Uterus (tissue), 4 donors: ENCODE data around the gene VWF. TPM values are rescaled to one million over a fixed set of nuclear protein-coding genes. Genes with fewer than 3 reads are reported as not detected.

ENCODE experiments used
- DNase-seq, 2 donors: peaks; one replicate each; pipeline ENCODE4 v3.0.0-alpha.2; 2019 to 2020
- H3K27ac ChIP-seq, 2 donors: fragments of 200-600 bp; sonication (generic); 1 replicate in 1 of 2; 2 replicates in 1 of 2; pipeline ENCODE4 v1.5.1; 2016 to 2018
- H3K27me3 ChIP-seq, 2 donors: fragments of 200-600 bp; sonication (generic); one replicate each; pipeline ENCODE4 v1.5.1; 2018 to 2019; ENCODE audit warnings: control low read depth in 1 of 2
- H3K36me3 ChIP-seq, 2 donors: fragments of 200-600 bp; sonication (generic); one replicate each; pipeline ENCODE4 v1.5.1; 2019; ENCODE audit warnings: control low read depth in 1 of 2
- H3K4me1 ChIP-seq, 2 donors: fragments of 200-600 bp; sonication (generic); one replicate each; pipeline ENCODE4 v1.5.1; 2018 to 2019; ENCODE audit warnings: control low read depth in 1 of 2
- H3K4me3 ChIP-seq, 2 donors: fragments of 200-600 bp; sonication (generic); 1 replicate in 1 of 2; 2 replicates in 1 of 2; pipeline ENCODE4 v1.5.1; 2018 to 2019; ENCODE audit warnings: mild to moderate bottlenecking in 1 of 2
- H3K9me3 ChIP-seq, 2 donors: fragments of 200-600 bp; sonication (generic); one replicate each; pipeline ENCODE4 v1.5.1; 2019; ENCODE audit warnings: control low read depth in 1 of 2
- POLR2A ChIP-seq, 2 donors: fragments of 450-650 bp; IDR thresholded peaks; one replicate each; pipeline ENCODE4 v1.6.1; 2016; ENCODE audit warnings: antibody characterized with exemption in 2 of 2, mild to moderate bottlenecking in 1 of 2, moderate library complexity in 1 of 2
- intact Hi-C: fragments of 100-400 bp; cut with DNase I; formaldehyde crosslinking; loops from one replicate; pipeline ENCODE4 v1.15.1; 2023; ENCODE audit warnings: low total_unique reads
- total RNA-seq, 4 donors: library from RNA; depleted of rRNA in 3 of 4; stranded (reverse); fragments of >200 nt in 3 of 4; gene quantifications; one replicate each; pipeline versions ENCODE4 v1.1.0 to v1.2.4, GENCODE V29; 2014 to 2023
- TF ChIP-seq, protein P1 (sequence below), 4 experiments: fragments of 200-600 bp in 2 of 4; fragments of 450-650 bp in 2 of 4; sonication (generic) in 2 of 4; IDR thresholded peaks; one replicate each; pipeline ENCODE4 v1.5.1; 2016 to 2019; ENCODE audit warnings: antibody characterized with exemption in 4 of 4, mild to moderate bottlenecking in 2 of 4, moderate library complexity in 1 of 4
- donor health status: DM: yes; HTN: yes; CAD: no.

Gene VWF
- total RNA-seq, 4 donors from 2014 or later = 122 to 949 (median 380) TPM

DNA sequence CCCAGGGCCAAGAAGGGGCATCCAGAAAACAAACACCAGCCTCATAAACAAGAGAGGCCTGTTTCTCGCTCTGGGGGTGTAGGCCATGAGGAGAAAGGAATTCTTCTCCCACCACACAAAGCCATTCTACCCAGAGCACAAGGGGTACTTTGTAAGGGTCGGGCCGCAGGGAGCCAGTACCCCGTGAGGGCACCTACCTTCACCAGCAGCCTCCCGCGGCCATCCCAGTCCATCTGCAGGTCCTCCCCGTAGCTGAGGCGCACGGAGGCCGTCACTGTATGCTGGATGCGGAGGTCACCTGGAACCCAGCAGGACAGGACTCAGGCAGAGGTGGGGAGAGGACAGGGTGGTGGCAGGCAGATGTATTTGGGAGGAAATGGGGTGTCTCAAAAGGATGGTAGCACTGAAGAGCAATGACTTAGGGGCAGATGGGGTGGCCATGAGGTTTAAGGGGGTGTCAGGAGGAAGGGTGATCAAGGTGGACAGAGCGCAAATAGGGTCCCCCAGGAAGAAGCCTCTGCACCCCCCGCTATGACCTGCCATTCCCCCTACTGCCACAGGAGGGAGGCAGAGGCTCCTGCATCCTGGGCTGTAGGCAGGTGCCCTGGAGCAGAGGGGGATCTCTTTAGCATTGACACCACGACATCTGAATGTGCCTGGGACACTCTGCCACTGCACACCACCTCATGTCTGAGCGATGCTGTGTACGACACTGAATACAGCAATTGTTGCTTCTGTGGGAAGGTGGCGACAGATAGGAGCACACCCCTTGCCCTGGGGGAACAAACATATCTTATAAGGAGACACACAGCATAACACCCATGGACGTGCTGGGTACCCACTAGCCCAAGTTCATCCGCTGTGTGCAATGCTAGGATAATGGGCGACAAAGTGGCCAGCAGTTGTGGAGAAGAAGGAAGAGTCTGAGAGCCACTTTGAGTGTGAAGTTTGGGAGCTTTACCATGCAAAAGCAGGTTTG lies 61.4 kb downstream of the VWF start:
- no peaks in the 10 kb centered on the region for H3K36me3 ChIP-seq
- intact Hi-C loops = loop anchor here (10.0 kb wide), 1 partner anchor 122 kb away; no protein-coding TSS in a partner anchor
- no peak overlapping the region for H3K4me3 ChIP-seq
- H3K4me1 ChIP-seq = no peaks in the 10 kb centered on the region
- H3K27ac ChIP-seq = peak overlapping the region in 1 of 2 donors; percentile 7
- H3K9me3 ChIP-seq = no peaks in the 10 kb centered on the region
- DNase-seq = peak; percentile 30 to 36
- H3K27me3 ChIP-seq = no peaks in the 10 kb centered on the region
- TF ChIP-seq, protein P1, sequence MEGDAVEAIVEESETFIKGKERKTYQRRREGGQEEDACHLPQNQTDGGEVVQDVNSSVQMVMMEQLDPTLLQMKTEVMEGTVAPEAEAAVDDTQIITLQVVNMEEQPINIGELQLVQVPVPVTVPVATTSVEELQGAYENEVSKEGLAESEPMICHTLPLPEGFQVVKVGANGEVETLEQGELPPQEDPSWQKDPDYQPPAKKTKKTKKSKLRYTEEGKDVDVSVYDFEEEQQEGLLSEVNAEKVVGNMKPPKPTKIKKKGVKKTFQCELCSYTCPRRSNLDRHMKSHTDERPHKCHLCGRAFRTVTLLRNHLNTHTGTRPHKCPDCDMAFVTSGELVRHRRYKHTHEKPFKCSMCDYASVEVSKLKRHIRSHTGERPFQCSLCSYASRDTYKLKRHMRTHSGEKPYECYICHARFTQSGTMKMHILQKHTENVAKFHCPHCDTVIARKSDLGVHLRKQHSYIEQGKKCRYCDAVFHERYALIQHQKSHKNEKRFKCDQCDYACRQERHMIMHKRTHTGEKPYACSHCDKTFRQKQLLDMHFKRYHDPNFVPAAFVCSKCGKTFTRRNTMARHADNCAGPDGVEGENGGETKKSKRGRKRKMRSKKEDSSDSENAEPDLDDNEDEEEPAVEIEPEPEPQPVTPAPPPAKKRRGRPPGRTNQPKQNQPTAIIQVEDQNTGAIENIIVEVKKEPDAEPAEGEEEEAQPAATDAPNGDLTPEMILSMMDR (IDR thresholded peaks at IDR 0.05) = peak; percentile 60 to 83 (median 76)
- TF ChIP-seq POLR2A (IDR thresholded peaks at IDR 0.05) = no peak

- Histone ChIP-seq H3K36me3 (no peaks in the 10 kb centered on the region), H3K27ac (peak overlapping the region in 1 of 2 donors; percentile 7), H3K4me3 (no peak overlapping the region), H3K9me3 (no peaks in the 10 kb centered on the region), H3K4me1 (no peaks in the 10 kb centered on the region), H3K27me3 (no peaks in the 10 kb centered on the region)
- intact Hi-C loops = loop anchor here (10.0 kb wide), 1 partner anchor 122 kb away; no protein-coding TSS in a partner anchor
- TF ChIP-seq, protein P1 (IDR thresholded peaks at IDR 0.05) = no peak
- no peak for TF ChIP-seq POLR2A (IDR thresholded peaks at IDR 0.05)
- DNase-seq = no peak
These were observed 62.1 kb downstream of the VWF start for GRCh38 chr12:6062395-6062756.

GRCh38 chr12:6061660-6062059 lies 62.8 kb downstream of the VWF start:
- DNase-seq = no peak
- Histone ChIP-seq H3K36me3 (no peaks in the 10 kb centered on the region), H3K27ac (peak overlapping the region in 1 of 2 donors; percentile 25), H3K9me3 (no peaks in the 10 kb centered on the region), H3K4me3 (no peak overlapping the region), H3K27me3 (no peaks in the 10 kb centered on the region), H3K4me1 (peaks cover 0 to 3% of the 10 kb centered on the region in 2 donors)
- TF ChIP-seq, protein P1 (IDR thresholded peaks at IDR 0.05) = no peak
- TF ChIP-seq POLR2A (IDR thresholded peaks at IDR 0.05) = no peak
- intact Hi-C loops = loop anchor here (10.0 kb wide), 1 partner anchor 123 kb away; no protein-coding TSS in a partner anchor

DNA sequence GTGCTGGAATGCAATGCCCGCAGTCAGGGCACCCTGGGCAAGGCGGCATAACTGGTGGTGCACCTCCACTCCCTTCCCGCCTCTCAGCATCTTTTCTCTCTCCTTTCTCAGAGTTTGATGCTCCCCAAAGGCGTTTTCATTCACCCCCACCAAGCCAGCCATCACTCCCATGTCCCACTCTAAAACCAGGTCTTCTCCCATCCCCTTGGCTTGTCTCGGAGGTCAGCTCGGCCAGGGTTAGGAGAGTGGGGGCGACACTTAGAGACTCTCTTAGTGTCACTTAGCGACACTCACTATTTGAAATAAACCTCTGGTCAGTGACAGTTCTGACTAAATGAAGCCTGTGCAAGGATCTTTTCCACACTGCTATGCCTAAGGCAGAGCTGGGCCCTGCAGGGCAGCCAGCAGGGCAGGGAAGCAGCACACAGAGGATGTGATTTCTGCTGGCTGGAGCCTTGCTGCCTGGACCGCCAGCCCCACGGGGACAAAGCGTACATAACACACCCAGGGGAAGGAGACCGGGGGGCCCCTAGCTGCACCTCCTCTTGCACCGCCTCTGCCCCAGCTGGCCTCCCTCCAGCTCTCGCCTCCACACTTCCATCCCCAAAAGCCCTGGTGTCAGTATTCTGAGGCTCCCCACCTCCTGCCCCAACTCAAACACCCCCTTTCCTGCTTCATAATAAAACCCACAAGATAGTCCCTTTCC lies 64.5 kb downstream of the VWF start:
- no peak for DNase-seq
- no peak for TF ChIP-seq POLR2A (IDR thresholded peaks at IDR 0.05)
- TF ChIP-seq, protein P1 (IDR thresholded peaks at IDR 0.05) = no peak
- H3K27me3 ChIP-seq = no peaks in the 10 kb centered on the region
- no peaks in the 10 kb centered on the region for H3K9me3 ChIP-seq
- H3K4me3 ChIP-seq = no peak overlapping the region
- intact Hi-C loops = loop anchor here (10.0 kb wide), 1 partner anchor 125 kb away; no protein-coding TSS in a partner anchor
- H3K36me3 ChIP-seq = no peaks in the 10 kb centered on the region
- H3K4me1 ChIP-seq = peaks cover 0 to 4% of the 10 kb centered on the region in 2 donors
- H3K27ac ChIP-seq = no peak overlapping the region
